A549 (cell line): Measurements from ENCODE around the gene TOGARAM2.

Experiments used
- CBX8 ChIP-seq: fragments of 200-600 bp; sonication (generic); IDR thresholded peaks from 2 replicates; pipeline ENCODE4 v1.6.1; 2016
- JUNB ChIP-seq: fragments of >200 bp; sonication (Bioruptor Twin); formaldehyde crosslinking; IDR thresholded peaks from 2 replicates; pipeline ENCODE4 v1.6.1; 2016
- POLR2A ChIP-seq: IDR thresholded peaks from 2 replicates; pipeline ENCODE4 v1.6.1; 2012; ENCODE audit warnings: mild to moderate bottlenecking, low read length
- TF ChIP-seq, protein P1 (sequence below): fragments of >200 bp; sonication (Bioruptor Twin); formaldehyde crosslinking; IDR thresholded peaks from 3 replicates; pipeline ENCODE4 v1.5.1; 2016

DNA sequence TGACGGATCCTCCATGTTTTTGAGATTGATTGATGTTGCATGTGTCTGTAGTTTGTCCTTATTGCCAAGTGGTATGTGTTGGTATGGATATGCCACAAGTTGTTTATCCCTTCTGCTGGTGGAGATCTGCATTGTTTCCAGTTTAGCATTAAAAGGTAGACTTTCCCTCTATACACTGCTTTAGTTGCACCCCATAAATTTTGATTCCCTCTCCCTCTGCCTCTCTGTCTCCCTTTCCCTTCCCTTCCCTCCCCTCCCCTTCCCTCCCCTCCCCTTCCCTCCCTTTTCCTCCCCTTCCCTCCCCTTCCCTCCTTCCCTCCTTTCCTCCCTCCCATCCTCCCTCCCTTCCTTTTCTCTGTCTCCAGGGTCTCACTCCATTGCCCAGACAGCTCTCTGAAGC is 18.6 kb upstream of the TOGARAM2 start:
- TF ChIP-seq, protein P1, sequence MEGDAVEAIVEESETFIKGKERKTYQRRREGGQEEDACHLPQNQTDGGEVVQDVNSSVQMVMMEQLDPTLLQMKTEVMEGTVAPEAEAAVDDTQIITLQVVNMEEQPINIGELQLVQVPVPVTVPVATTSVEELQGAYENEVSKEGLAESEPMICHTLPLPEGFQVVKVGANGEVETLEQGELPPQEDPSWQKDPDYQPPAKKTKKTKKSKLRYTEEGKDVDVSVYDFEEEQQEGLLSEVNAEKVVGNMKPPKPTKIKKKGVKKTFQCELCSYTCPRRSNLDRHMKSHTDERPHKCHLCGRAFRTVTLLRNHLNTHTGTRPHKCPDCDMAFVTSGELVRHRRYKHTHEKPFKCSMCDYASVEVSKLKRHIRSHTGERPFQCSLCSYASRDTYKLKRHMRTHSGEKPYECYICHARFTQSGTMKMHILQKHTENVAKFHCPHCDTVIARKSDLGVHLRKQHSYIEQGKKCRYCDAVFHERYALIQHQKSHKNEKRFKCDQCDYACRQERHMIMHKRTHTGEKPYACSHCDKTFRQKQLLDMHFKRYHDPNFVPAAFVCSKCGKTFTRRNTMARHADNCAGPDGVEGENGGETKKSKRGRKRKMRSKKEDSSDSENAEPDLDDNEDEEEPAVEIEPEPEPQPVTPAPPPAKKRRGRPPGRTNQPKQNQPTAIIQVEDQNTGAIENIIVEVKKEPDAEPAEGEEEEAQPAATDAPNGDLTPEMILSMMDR = no peak
- TF ChIP-seq CBX8 (no peak), JUNB (no peak), POLR2A (no peak)
